ENCODE measurements around the gene ASF1B.

ASF1B gene

DNA sequence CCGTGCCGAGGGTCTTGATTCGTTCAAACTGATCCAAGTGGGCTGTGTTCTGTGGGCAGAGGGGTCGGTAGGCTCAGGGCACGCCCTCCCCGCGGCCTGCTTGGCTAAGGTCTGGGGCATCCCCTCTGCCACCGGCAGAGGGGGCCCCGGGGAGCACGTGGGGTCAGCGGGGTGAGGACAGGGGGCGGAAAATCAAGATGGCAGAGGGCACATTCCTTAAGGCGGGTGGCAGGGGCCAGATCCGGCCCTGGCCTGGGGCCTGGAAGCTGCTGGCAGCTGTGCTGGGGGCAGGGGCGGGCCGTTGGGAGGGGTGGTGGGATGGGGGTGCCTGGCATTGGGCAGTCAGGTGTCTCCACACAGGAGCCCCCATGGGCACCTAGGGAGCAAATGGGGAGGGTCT, 29.5 kb downstream of the ASF1B start:
- no peak for DNase-seq

DNA sequence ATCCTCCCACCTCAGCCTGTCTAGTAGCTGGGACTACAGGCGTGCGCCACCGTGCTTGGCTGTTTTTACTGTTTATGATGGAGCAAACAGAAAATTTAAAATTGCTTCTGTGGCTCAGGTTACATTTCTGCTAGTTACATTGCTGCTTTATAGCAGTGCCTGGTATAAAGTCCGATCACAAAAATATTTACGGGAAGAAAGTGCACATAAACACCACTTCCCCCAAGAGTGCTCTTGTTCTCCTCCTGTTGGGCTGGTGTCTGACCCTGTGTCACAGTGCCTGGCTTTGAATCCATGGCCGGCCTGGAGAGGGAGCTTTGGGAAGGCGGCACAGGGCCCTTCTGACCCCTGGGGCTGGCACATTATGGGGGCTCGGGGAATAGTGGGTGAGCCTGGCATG, 30.7 kb downstream of the ASF1B start:
- no peak for DNase-seq

DNA sequence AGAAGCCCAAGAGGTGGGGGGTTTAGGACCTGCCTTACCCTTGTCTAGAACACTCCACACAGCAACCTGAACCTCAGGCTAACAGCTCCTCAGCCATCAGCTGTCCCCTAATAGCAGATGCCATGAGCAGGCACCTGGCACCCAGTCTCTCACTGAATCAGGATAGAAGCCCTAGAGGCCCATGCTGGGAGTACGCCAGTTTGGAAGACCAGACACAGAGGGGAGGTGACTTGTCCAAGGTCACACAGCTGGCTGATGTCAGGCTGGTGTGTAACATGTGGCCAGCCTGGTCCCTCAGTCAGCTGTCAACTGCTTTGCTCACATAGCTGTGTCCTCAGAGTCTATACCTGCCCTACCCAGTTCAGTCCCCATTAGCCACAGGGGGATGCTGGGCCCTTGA, 33.1 kb downstream of the ASF1B start:
- DNase-seq: no peak

DNA sequence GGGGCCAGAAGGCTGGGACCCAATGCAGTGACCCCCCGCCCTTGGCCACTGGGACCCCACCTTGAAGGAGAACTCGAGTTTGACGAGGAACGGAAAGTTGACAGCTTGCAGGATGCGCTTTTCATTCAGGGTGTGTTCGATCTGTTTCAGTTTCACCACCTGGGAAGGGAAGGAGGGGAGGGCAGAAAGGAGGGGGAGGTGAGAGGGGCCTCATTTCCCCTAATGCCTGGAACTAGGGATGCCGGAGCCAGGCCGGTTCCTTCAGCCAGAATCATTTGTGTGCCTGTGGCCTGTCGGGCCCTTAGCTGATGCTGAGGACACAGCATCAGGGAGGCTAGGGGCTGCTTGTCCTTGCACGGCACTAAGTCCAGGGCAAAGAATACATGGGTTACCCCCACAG, 33.6 kb downstream of the ASF1B start:
- no peak for DNase-seq

DNA sequence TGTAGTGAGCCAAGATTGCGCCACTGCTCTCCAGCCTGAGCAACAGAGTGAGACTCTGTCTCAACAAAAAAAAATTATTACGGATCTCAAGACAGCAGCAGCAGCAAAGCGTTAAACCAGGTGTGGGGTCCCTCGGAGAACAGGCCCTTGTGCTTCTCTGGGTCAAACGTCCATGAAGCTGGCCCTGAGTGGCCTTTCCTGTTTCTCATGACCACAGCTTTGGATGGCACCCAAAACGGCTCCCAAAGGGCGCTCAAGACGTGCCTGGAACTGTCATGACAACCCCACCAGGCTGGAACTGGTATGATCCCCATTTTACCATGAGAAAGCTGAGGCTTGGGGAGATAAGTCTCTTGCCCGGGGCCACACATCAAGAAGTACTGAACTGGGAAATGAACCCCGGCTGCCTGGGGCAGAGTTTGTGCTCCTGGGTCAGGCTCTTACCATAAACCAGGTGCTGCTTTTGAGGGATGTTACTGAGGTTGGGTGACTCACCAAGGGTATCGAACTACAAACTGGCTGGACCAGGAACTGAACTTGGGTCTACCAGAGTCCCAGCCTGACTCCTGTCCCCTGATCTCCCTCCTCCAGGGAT, 34.2 kb downstream of the ASF1B start:
- DNase-seq: no peak

DNA sequence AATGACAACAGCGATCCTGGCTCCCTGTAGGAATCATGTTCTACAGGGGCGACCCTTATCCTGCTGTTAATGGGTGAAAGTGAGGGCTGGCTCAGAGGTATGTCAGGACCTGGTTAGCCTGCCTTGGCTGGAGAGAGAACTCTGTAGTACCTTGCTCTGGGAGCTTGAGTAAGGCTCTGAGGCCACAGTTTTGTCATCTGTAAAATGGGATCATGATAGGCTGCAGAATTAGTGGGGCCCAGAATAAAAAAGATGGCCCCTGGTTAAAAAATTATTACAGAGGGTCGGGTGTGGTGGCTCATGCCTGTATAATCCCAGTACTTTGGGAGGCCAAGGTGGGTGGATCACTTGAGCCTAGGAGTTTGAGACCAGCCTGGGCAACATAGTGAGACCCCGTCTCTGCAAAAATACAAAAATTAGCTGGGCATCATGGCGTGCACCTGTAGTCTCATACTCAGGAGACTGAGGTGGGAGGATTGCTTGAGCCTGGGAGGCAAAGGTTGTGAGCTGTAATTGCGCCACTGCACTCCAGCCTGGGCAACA, 35.3 kb downstream of the ASF1B start:
- no peak for DNase-seq

DNA sequence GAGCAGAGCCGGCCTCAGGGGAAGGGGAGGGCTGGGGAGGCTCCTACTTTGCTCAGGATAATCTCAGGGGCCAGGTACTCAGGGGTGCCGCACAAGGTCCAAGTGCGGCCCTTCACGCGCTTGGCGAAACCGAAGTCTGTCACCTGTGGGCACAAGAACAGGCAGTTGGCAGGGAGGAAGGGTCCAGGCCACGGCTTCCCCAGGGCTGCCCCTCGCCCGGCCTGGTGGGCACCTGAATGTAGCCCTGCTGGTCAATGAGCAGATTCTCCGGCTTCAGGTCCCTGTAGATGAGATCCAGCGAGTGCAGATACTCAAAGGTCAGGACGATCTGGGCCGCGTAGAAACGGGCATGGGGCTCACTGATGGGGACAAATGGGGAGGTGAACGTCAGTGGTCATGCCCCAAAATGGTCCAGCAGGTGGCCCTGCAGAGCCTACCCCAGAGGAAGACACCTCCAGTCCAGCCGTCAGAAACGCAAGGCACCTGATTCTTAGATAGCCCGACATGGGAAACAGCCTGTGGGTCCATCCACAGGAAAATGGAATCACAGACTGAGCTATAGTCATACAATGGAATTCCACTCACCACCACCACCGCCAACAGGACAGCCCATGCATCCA, 38.7 kb downstream of the ASF1B start:
- DNase-seq: peak; percentile 41

DNA sequence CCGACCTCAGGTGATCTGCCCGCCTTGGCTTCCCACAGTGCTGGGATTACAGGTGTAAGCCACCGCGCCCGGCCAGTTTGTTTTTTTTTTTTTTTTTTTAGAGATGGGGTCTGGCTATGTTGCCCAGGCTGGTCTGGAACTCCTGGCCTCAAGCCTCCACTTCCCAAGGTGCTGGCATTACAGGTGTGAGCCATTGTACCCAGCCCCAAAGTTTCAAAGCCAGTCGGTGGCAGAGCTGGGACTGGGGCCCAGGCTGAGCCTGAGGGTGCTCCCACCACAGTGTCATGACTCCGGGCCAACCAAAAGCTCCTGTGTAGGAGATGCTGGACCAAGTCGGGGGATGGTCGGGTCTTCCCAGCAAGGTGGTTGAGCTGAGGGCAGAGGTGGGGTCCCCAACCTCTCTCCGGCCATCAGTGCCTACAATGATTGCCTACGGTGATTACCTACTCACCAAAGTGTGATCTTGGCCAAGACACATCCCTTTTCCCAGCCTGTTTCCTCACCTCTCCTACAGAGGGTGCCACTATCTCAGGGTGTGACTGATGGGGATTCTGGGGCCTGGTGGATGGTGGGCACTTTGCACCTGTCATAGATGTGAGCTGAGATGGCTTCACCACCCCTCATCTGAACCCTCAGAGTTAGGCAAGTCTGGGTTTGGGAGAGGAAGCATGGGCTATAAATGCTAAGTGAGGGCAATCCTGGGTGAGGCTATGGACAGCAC, 40.0 kb downstream of the ASF1B start:
- peak; percentile 34 for DNase-seq

DNA sequence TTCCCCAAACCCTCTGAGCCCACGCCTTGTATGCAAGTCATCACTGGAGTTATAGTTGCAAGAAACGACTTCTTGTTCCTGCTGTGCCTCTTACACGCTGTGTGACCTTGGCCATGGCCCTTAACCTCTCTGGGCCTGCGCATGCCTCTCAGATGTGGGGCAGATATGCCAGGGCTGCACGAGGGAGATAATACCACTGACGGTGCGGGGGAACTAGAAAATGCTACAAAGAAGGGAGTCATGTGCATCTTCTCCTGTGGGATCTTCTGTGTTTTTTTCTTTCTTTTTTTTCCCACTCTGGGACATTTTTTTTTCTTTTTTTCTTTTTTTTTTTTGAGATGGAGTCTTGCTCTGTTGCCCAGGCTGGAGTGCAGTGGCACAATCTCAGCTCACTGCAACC, 41.5 kb downstream of the ASF1B start:
- DNase-seq: no peak

DNA sequence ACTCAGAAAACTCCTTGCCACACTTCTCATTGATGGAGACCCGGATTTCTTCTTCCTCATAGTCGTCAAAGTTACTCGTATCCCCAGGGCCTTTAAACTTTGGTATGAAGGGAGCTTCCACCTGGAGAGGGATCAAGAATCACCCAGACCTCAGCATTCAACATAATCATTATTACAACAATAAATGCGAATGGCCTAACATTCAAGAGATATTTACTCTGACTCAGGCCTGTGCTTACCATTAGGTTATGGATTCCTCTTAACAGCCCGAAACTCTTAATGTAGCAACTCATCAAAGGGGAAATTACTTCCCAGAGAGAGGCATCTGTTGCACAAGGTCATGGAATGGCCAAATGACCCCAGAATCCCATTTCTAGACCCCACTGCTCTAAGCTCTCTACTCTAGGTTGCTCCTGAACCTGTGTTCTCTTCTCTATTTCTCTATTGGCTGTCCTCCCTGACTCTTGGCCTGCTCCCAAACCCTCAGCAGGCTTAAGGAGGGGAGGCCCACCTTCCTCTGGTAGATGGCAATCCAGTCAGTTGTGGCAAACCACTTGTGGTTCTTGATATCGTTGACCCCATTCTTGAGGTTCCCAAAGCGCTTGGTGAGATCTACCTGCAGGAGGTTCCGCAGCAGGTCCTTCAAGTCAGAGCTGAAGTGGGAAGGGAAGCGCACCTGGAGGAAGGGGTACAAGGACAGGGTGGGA, 43.1 kb downstream of the ASF1B start:
- no peak for DNase-seq

DNA sequence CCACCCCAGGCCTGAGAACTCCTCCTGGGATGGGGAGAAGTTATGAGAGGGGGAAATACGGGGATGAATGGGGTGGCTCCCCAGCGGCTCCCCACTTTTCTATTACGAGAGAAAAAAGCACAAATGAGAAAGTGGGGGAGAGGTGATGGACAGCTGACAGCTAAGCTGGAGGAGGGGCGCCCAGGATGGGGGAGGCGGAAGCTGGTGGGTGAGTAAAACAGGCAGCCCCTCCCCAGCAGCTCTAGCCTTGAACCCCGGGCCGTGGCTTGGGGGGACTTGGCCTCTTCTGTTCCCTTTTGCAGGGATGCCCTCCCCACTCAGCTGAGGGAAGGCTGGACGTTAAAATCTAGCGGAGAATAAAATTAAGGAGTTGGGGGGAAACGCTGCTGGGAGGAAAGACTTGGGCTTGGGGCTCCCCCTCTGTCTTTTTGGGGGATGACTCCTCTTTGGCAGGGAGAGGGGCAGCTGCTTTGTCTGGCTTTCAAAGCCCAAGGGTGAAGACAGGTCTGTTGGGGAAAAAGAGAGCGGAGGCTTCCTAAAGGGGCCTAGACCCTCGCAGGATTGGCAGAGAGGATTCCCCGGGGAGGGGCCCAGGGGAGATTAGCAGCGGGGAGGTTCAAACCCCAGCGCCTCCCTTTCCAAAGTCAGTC, 44.5 kb downstream of the ASF1B start:
- peak; percentile 80 for DNase-seq

DNA sequence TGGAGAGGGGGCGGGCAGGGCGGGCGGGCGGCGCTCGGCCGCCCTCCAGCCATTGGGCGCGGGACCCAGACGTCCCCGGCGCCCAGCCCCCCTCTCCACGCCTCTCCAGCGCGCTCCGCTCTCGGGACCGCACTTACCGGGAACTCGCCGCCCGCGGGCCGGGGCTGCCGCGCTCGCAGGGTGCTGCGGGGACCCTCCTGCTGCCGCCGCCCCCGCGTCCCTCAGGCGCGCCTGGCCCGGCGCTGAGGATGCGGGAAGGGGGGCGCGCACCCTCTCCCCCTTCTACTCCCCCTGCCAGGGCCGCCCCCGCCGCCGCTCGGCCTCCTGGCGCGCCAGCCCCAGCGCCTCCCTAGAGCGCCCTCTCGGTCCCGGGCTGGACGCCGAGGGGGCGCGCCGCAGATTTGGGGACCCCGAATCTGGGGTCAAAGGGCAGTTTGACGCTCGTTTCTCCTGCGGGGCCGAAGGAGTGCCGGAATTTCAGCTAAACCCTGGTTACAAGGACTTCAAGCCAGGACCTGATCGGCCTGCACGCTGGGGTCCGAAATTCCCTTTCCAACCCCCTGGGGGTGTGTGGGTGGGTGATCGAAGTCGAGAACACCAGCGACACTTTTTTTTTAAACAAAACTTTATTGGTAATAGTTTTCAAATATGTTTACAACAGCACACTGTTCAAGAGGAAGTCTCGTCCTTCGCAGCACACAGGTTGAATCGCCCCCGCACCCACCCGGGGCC, 45.1 kb downstream of the ASF1B start:
- peak; percentile 94 for DNase-seq

DNA sequence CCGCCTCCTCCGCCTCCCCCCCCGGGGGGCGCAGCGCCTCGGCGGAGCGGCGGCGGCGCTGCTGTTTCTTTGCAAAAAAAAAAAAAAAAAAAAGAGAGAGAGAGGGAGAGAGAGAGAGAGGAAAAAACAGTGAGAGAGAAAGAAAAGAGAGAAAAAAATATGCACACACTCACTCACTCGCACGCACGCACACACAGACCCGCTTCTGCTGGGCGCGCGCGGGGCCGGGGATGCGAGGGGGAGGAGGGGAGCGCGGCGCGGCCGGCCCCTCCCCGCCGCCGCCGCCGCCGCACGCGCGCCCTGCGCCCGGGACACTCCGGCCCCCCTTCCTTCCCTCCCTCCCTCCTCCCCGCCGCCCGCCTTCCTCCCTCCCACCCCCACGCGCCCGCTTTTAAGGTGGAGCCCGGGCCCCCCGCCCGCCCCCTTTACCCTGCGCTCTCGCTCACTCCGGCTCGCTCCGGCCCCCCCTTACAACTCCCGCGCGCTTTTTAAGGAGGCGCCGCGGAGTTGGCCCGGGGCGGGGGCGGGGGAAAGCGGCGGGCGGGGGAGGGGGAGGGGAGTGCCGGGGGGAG, 45.8 kb downstream of the ASF1B start, which contains the start of gene SAMD1:
TSS of gene SAMD1 (minus strand) at position 243 of the 572 bp plus-strand sequence.
- DNase-seq: peak; percentile 97

DNA sequence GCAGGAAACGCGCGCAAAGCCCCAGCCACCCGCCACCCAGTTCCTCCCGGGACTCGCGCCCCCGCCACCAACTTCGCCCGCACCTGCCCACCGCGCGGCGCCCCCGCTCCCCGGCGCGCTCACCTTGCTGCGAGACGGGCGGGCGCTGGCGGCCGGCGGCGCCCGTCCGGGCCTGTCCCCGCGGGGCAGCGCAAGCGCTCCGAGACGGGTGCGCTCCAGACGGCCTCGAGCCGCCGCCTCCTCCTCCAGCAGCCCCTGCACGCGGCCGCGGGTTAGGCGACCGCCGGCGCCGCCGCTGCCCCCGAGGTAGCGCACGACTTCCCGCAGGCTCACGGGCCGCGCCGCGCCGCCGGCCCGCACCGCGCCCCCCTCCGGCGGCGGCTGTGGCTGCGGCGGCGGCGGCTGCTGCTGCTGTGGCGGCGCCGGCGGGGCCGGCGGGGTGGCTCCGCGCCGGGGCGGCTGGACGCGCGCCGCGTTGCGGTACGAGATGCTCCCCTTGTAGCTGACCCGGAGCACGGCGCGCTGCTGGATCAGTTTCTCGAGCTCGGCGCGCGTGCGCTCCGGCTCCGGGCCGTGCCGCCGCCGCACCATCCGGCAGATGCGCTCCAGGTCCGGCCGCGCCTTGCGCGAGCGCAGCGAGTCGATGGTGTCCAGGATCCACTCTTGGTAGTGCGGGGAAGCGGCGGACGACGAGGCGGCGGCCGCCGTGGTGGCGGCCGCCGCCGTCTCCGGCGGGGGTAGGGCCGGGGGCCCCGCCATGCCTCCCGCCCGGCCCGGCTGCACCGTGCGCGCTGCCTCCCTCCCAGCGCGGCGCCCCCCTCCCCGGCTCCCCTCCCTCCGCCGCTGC, 46.5 kb downstream of the ASF1B start:
- DNase-seq: peak; percentile 76

DNA sequence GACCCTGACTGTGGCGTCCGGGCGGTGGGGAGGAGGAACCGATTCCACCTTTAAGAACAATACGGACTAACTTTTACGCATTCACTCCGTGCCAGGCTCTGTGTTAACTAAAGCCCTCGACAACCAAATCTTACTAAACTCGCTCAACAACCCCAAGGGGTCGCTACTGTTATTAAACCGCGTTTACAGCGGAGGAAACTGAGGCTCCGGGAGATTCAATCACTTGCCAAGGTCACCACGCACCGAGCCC, 47.1 kb downstream of the ASF1B start:
- DNase-seq: peak; percentile 56

DNA sequence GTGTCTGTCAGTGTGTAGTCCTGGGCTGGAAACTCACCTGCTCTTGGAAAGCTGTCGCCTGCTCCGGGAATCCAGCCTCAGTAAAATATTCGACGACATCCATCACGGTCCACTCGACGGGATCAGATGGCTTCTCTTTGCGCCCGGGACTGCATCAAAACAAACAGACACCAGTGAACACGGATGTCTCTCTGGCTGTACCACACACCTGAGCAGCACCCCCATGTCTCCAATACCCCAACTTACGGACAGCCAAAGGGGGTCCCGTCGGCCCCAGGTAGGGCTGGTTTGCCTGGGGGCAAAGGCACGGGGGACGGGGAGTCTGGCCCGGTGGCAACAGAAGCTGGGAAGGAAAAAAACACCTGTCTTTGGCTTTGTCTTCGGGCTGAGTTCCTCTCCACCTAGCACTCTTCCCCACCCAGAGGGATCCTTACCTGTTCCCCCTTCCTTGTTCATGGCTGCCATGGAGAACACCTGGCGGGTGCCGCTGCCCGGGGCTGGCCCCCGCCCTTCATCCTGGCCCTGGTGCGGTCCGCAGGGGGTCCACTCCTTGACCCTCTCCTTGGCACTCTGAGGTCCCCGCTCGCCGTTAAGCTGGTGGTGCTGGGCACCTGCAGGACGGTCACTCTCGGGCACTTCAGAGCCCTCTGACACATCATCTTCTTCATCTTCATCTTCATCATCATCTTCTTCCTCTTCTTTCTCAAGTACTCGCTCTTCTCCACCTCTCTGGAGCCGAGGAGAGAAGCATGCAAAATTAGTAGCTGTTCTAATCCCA, 47.6 kb downstream of the ASF1B start:
- no peak for DNase-seq

DNA sequence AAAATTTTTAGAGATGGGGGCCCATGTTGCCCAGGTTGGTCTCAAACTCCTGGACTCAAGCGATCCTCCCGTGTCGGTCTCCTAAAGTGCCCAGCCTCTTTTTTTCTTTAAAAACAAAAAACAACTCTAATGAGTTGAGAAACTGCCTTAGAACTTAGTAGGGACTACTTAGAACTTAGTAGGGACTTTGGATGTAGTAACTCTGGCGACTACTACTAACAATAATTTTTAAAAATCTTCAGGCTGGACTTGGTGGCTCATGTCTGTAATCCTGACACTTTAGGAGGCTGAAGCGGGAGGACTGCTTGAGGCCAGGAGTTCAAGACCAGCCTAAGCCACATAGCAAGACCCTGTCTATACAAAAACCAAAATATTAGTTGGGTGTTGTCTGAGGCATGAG, 50.3 kb downstream of the ASF1B start:
- no peak for DNase-seq

DNA sequence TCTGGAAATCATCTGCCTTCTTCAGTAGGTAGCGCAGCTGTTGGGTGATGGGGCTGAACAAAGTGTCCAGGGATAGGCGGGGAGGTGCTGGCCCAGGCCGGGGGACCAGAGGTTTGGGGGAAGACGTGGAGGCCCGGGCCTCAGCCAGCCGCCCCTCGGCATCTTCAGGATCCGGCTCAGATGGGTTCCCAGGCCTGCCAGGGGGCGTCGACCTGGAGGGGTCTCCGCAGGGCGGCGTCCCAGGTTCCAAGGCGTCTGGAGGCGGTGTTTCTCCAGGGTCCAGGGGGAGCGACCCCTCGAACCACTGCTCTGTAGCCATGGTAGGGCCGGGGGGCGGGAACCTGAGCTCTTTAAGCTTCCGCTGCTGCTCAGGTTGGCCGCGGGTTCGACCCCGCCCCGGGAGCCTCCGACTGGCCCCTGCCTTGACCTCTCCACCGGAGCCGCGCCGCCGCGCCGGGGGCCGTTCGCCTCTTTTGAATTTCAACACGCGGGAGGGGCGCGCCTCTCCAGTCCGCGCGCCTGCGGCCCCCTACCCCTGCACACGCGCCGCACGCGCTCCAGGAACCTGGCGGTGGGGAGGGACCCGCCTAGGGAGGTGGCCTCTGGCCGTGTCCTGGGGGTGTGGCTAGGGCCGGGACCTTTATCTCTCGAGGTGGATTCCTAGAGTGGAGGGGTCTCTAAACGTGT, 50.9 kb downstream of the ASF1B start, which contains the start of gene C19orf67:
TSS of gene C19orf67 (minus strand) at position 475 of the 687 bp plus-strand sequence. CDS start at position 319, 156 bp downstream.
- no peak for DNase-seq

DNA sequence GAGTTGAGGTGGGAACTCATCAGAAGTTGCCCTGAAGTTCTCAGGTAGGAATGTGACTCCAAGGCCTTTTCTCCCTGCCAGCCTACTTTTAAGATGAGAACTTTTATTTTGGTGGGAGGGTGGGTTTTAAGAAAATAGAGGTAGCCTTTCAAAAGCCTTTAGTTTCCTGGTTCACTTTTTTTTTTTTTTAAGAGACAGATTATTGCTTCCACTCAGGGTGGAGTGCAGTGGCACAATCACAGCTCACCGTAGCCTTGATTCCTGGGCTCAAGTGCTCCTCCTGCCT, 53.8 kb downstream of the ASF1B start:
- DNase-seq: no peak

Measured in NCI-H82 (cell line).